LNCaP clone FGC (cell line): ENCODE data around the gene PBLD.

ENCODE experiments used
- DNase-seq: peaks from one replicate; pipeline ENCODE4 v3.0.0-alpha.2; 2011; ENCODE audit warnings: low read depth
- H3K4me3 ChIP-seq: 2 replicates; pipeline ENCODE4 v1.5.1; 2011; ENCODE audit warnings: mild to moderate bottlenecking, low read depth, low read length, control low read depth
- TF ChIP-seq, protein P1 (sequence below): IDR thresholded peaks from 2 replicates; pipeline ENCODE4 v1.5.1; 2012; ENCODE audit warnings: mild to moderate bottlenecking; ENCODE audit not compliant: control insufficient read depth, insufficient read depth; ENCODE audit errors: extremely low read depth

Gene PBLD

DNA sequence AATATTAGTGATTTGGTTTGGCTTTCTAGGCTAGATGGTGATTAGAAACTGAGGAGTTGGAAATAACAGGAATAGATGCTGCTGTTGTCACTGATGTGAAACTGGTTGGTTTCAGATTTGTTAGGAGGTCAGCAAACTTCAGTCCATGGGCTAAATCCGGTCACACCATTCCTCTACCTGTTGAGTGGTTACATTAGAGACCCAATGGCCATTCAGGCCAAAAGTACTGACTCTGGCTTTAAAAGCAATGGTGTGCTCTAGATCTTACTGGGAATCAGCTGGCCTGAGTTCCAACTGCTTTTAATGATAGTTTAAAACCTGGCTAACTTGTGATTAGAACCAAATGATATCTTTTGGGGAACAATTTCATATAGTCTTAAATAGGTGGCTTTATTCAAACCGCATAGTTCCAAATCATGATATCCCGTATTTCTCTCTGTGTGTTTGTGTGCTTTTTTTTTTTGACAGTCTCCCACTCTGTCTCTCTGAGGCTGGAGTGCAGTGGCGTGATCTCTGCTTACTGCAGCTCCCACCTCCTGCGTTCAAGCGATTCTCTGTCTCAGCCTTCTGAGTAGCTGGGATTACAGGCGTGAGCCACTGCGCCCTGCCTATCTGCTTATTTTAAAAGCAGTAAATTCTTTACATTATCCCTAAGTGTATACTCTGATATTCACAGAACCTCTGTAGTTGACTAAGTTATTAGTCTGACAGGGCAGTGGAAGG lies 7.8 kb upstream of the PBLD start:
- no peak for DNase-seq
- H3K4me3 ChIP-seq: no peak overlapping the region
- TF ChIP-seq, protein P1, sequence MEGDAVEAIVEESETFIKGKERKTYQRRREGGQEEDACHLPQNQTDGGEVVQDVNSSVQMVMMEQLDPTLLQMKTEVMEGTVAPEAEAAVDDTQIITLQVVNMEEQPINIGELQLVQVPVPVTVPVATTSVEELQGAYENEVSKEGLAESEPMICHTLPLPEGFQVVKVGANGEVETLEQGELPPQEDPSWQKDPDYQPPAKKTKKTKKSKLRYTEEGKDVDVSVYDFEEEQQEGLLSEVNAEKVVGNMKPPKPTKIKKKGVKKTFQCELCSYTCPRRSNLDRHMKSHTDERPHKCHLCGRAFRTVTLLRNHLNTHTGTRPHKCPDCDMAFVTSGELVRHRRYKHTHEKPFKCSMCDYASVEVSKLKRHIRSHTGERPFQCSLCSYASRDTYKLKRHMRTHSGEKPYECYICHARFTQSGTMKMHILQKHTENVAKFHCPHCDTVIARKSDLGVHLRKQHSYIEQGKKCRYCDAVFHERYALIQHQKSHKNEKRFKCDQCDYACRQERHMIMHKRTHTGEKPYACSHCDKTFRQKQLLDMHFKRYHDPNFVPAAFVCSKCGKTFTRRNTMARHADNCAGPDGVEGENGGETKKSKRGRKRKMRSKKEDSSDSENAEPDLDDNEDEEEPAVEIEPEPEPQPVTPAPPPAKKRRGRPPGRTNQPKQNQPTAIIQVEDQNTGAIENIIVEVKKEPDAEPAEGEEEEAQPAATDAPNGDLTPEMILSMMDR: no peak

GRCh38 chr10:68336754-68337351 lies 4.1 kb upstream of the PBLD start:
- TF ChIP-seq, protein P1: no peak
- H3K4me3 ChIP-seq: peak overlapping the region; percentile 95; the same call in 1 of the 2 replicates
- no peak for DNase-seq

GRCh38 chr10:68334672-68335467 lies 2.1 kb upstream of the PBLD start:
- TF ChIP-seq, protein P1: no peak
- peak overlapping the region; percentile 95 for H3K4me3 ChIP-seq
- DNase-seq: peak; percentile 46

- peak overlapping the region; percentile 95 for H3K4me3 ChIP-seq
- no peak for DNase-seq
- TF ChIP-seq, protein P1: no peak
Measured at GRCh38 chr10:68333440-68334431, 1.0 kb upstream of the PBLD start.

DNA sequence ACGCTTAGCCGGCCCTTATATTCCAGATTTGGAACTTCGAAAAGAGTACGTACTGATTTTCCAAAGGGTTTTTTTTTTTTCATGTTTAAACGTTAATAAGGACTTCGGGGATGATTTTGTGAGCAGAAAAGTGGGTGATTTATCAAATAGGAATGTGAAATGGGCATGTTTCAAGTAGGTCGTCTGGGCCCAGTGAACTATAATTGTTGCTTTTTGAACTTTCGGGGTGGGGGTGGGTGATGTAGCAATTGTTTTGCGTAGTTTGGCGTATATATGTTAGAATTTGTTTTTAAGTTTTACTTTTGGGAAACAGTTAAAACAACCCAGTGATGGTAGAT lies 299 bp upstream of the PBLD start:
- peak overlapping the region; percentile 95 for H3K4me3 ChIP-seq
- no peak for DNase-seq
- TF ChIP-seq, protein P1: no peak
